ENCODE measurements around the gene ZNF836.

DNA sequence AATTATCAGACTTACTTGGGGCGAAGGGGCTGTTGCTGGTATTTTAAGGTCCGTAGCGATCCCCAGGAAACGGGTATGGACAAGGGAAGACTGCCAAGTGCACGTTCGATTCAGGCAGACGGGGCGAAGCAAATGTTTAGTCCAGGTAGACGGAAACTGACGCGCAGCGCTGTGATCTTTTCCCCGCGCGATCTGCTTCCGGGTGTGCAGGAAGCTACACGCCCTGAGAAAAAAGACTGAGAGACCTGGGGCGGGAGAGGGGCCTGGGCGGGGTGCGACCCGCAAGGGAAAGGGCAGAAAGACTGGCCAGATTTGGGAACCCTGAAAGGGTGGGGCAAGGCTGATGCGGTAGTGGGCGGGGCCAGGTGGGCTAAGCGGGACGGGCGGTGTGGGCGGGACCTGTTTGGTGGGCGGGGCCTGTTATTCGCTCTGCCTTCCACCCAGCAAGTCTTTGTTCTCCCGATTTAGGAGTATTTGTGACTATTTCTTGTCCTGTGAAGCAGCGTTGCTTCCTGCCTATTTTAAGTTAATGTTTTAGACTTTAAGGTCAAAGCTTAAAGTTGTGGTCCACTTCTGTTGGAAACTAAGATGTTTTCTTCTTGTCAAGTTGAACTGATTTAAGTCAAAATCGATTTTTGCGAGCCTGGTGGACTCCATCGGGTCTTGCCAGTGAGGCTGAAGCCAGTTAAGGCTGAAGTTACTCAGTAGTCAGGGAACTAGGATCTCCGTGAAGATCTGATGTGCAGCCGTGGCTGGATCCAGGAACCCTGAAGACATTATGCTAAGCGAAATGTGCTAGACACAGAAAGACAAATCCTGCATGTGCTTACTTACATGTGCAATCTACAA is at the start of gene ZNF836:
- TF ChIP-seq CTCF (conservative IDR thresholded peaks at IDR 0.05): no peak
- no peak for TF ChIP-seq EZH2 (IDR thresholded peaks at IDR 0.05; ENCODE audit: low read depth)

Data from PC-9 (cell line).